GM18907 (cell line): Measurements from ENCODE around the gene BCL6.

Experiments
- ATAC-seq: cut with Tn5 transposase; IDR thresholded peaks from one replicate; pipeline ENCODE4 v1.9.1; 2021; ENCODE audit warnings: mild to moderate bottlenecking, moderate library complexity; ENCODE audit not compliant: unreplicated experiment

BCL6 gene

GRCh38 chr3:187720337-187720670, 25.0 kb downstream of the BCL6 start:
- ATAC-seq, result no peak

GRCh38 chr3:187719628-187720336, 25.5 kb downstream of the BCL6 start:
- ATAC-seq, result no peak

- ATAC-seq, result no peak
Observed at GRCh38 chr3:187718802-187719201, 26.5 kb downstream of the BCL6 start.

GRCh38 chr3:187717572-187717971, 27.7 kb downstream of the BCL6 start:
- no peak for ATAC-seq

- peak; percentile 86 for ATAC-seq
Observed at GRCh38 chr3:187714404-187714979, 30.8 kb downstream of the BCL6 start.

GRCh38 chr3:187713504-187713903, 31.8 kb downstream of the BCL6 start:
- no peak for ATAC-seq

- no peak for ATAC-seq
Observed at GRCh38 chr3:187709155-187709554, 36.1 kb downstream of the BCL6 start.

- ATAC-seq, result no peak
Observed at GRCh38 chr3:187708696-187709095, 36.6 kb downstream of the BCL6 start.

- no peak for ATAC-seq
Observed at GRCh38 chr3:187706971-187707370, 38.3 kb downstream of the BCL6 start.

GRCh38 chr3:187705164-187705563, 40.1 kb downstream of the BCL6 start:
- no peak for ATAC-seq

GRCh38 chr3:187702507-187703033, 42.7 kb downstream of the BCL6 start, which contains the start of gene RTP2:
Gene RTP2 (minus strand): TSS chr3:187702557. CDS start chr3:187702128, 429 bp downstream.
- no peak for ATAC-seq

- ATAC-seq, result no peak
Observed at GRCh38 chr3:187700249-187700648, 45.0 kb downstream of the BCL6 start.

- ATAC-seq, result no peak
Observed at GRCh38 chr3:187698499-187699399, 46.5 kb downstream of the BCL6 start.

GRCh38 chr3:187696021-187696420, 49.2 kb downstream of the BCL6 start:
- ATAC-seq, result no peak

GRCh38 chr3:187695449-187695848, 49.8 kb downstream of the BCL6 start:
- no peak for ATAC-seq

GRCh38 chr3:187694801-187695200, 50.5 kb downstream of the BCL6 start:
- ATAC-seq, result no peak

- ATAC-seq, result no peak
Observed at GRCh38 chr3:187693431-187693830, 51.8 kb downstream of the BCL6 start.

GRCh38 chr3:187689984-187690383, 55.3 kb downstream of the BCL6 start:
- ATAC-seq, result no peak

GRCh38 chr3:187686621-187687273, 58.5 kb downstream of the BCL6 start:
- no peak for ATAC-seq

GRCh38 chr3:187685948-187686347, 59.3 kb downstream of the BCL6 start:
- no peak for ATAC-seq

- ATAC-seq, result no peak
Observed at GRCh38 chr3:187684880-187685279, 60.4 kb downstream of the BCL6 start.
